IMR-90 (cell line): ENCODE measurements around the gene NCLN. TPM values are rescaled to one million over a fixed set of nuclear protein-coding genes. Genes with fewer than 3 reads are reported as not detected.

Experiments used
- ATAC-seq: fragments of 200-7000 bp; cut with Tn5 transposase; 2 replicates; pipeline ENCODE4 v1.9.1; 2020; ENCODE audit warnings: low read depth, mild to moderate bottlenecking, moderate library complexity
- BruUV-seq: library from RNA; stranded (reverse); fragments of 400-500 nt; replicated peaks from 2 replicates; lab custom pipeline; 2021; lab: Mats Ljungman, UMichigan
- CTCF ChIA-PET: fragments of 300-600 bp; formaldehyde crosslinking; extraction: SDS; loops from one replicate; lab custom pipeline; 2021; ENCODE audit warnings: antibody characterized with exemption; lab: Yijun Ruan, JAX
- POLR2A ChIA-PET: fragments of 300-600 bp; sonication (Branson Sonifier 250); formaldehyde crosslinking; loops from one replicate; lab custom pipeline; 2022; ENCODE audit warnings: antibody characterized with exemption; ENCODE audit not compliant: unreplicated experiment; lab: Charles Lee
- DNase-seq: peaks from one replicate; pipeline ENCODE4 v3.0.0; 2013
- H2AFZ ChIP-seq: replicated peaks from 2 replicates; pipeline ENCODE3; 2013; ENCODE audit warnings: low read length, mild to moderate bottlenecking; ENCODE audit not compliant: poor library complexity
- H2AK5ac ChIP-seq: 2 replicates; pipeline ENCODE4 v1.6.1; 2013; ENCODE audit warnings: low read depth, low read length, inconsistent platforms
- H2AK9ac ChIP-seq: replicated peaks from 2 replicates; pipeline ENCODE3; 2013; ENCODE audit warnings: mild to moderate bottlenecking, low read depth, low read length, moderate library complexity; ENCODE audit not compliant: poor library complexity
- H2BK120ac ChIP-seq: 2 replicates; pipeline ENCODE4 v1.6.1; 2013; ENCODE audit warnings: low read depth, low read length, inconsistent platforms
- H2BK15ac ChIP-seq: 3 replicates; pipeline ENCODE4 v1.6.1; 2013; ENCODE audit warnings: low read depth, low read length, inconsistent platforms
- H2BK20ac ChIP-seq: 2 replicates; pipeline ENCODE4 v1.6.1; 2013; ENCODE audit warnings: low read depth, mild to moderate bottlenecking, inconsistent platforms, low read length, moderate library complexity
- H2BK5ac ChIP-seq: 2 replicates; pipeline ENCODE4 v1.6.1; 2013; ENCODE audit warnings: mild to moderate bottlenecking, low read depth, low read length, inconsistent platforms; ENCODE audit not compliant: poor library complexity, severe bottlenecking
- H3K14ac ChIP-seq: replicated peaks from 2 replicates; pipeline ENCODE4 v1.6.1; 2013; ENCODE audit warnings: low read depth, low read length, inconsistent platforms
- H3K18ac ChIP-seq: 2 replicates; pipeline ENCODE4 v1.6.1; 2013; ENCODE audit warnings: low read depth, low read length, control low read depth
- H3K23ac ChIP-seq: 2 replicates; pipeline ENCODE4 v1.6.1; 2013; ENCODE audit warnings: low read depth, low read length, inconsistent platforms
- H3K27ac ChIP-seq: 2 replicates; pipeline ENCODE4 v1.5.1; 2013; ENCODE audit warnings: mild to moderate bottlenecking, control low read depth, low read length; ENCODE audit not compliant: insufficient read depth
- H3K27me3 ChIP-seq: 2 replicates; pipeline ENCODE4 v1.6.1; 2013; ENCODE audit warnings: low read length; ENCODE audit not compliant: control insufficient read depth, insufficient read depth
- H3K36me3 ChIP-seq: 2 replicates; pipeline ENCODE4 v1.6.1; 2013; ENCODE audit warnings: low read length, mixed read lengths; ENCODE audit not compliant: control insufficient read depth, insufficient read depth
- H3K4ac ChIP-seq: 2 replicates; pipeline ENCODE4 v1.6.1; 2013; ENCODE audit warnings: low read depth, low read length, inconsistent platforms
- H3K4me1 ChIP-seq: 2 replicates; pipeline ENCODE4 v1.6.1; 2013; ENCODE audit warnings: low read length, mixed read lengths; ENCODE audit not compliant: control insufficient read depth, insufficient read depth
- H3K4me2 ChIP-seq: 2 replicates; pipeline ENCODE4 v1.6.1; 2013; ENCODE audit warnings: low read depth, mild to moderate bottlenecking, control low read depth, low read length, moderate library complexity
- H3K4me3 ChIP-seq: 2 replicates; pipeline ENCODE4 v1.5.1; 2013; ENCODE audit warnings: low read depth, mild to moderate bottlenecking, control low read depth, low read length, moderate library complexity; ENCODE audit not compliant: insufficient read depth
- H3K56ac ChIP-seq: 2 replicates; pipeline ENCODE4 v1.6.1; 2013; ENCODE audit warnings: low read length, inconsistent platforms; ENCODE audit not compliant: insufficient read depth; ENCODE audit errors: extremely low read depth
- H3K79me1 ChIP-seq, 2 experiments: 2 replicates each; pipeline ENCODE4 v1.6.1; 2013; ENCODE audit warnings: low read length in 2 of 2, inconsistent platforms in 1 of 2, low read depth in 1 of 2
- H3K9ac ChIP-seq: 2 replicates; pipeline ENCODE4 v1.6.1; 2013; ENCODE audit warnings: low read depth, low read length, control low read depth
- H3K9me1 ChIP-seq: 2 replicates; pipeline ENCODE4 v1.6.1; 2013; ENCODE audit warnings: low read length, inconsistent platforms; ENCODE audit not compliant: insufficient read depth
- H3K9me3 ChIP-seq: 2 replicates; pipeline ENCODE4 v1.6.1; 2013; ENCODE audit warnings: low read length; ENCODE audit not compliant: control insufficient read depth, insufficient read depth
- H4K20me1 ChIP-seq: 2 replicates; pipeline ENCODE4 v1.6.1; 2013; ENCODE audit warnings: low read length, inconsistent platforms; ENCODE audit not compliant: insufficient read depth
- H4K5ac ChIP-seq: 2 replicates; pipeline ENCODE4 v1.6.1; 2013; ENCODE audit warnings: mild to moderate bottlenecking, low read depth, low read length, control low read depth
- H4K8ac ChIP-seq, 2 experiments: 2 replicates each; pipeline ENCODE4 v1.6.1; 2013; ENCODE audit warnings: low read depth in 2 of 2, low read length in 2 of 2, control low read depth in 1 of 2, inconsistent platforms in 1 of 2
- H4K91ac ChIP-seq: 2 replicates; pipeline ENCODE4 v1.6.1; 2013; ENCODE audit warnings: low read depth, low read length, inconsistent platforms; ENCODE audit not compliant: insufficient read depth
- CHD1 ChIP-seq: IDR thresholded peaks from 2 replicates; pipeline ENCODE4 v1.6.1; 2012; ENCODE audit warnings: low read depth, low read length, improper control_type of control experiment
- FOS ChIP-seq: fragments of 150-350 bp; IDR thresholded peaks from 2 replicates; pipeline ENCODE4 v1.6.1; 2016; ENCODE audit warnings: low read depth, low read length
- MAFK ChIP-seq: IDR thresholded peaks from 2 replicates; pipeline ENCODE4 v1.6.1; 2012; ENCODE audit warnings: low read depth, low read length, improper control_type of control experiment
- RAD21 ChIP-seq: IDR thresholded peaks from 2 replicates; pipeline ENCODE4 v1.6.1; 2012; ENCODE audit warnings: low read length, improper control_type of control experiment
- USF2 ChIP-seq: fragments of 150-350 bp; IDR thresholded peaks from 2 replicates; pipeline ENCODE4 v1.6.1; 2017; ENCODE audit warnings: mild to moderate bottlenecking, antibody characterized with exemption, low read length, low read depth
- WGBS, 2 experiments: methylation state at CpG; one replicate each; pipeline versions ENCODE4 v1.1.5 to v1.1.7; 2013; ENCODE audit warnings: missing lambda C conversion rate in 2 of 2; ENCODE audit not compliant: insufficient read length in 1 of 2; ENCODE audit errors: extremely low coverage in 2 of 2; 5-methylcytosine and 5-hydroxymethylcytosine counted together
- dilution Hi-C: fragments of 300-500 bp; cut with HindIII; formaldehyde crosslinking; loops from one replicate; pipeline ENCODE4 v1.14.3; 2018; ENCODE audit warnings: low sequenced_read_pairs; ENCODE audit not compliant: unreplicated experiment
- in situ Hi-C: fragments of 300-500 bp; cut with MboI; formaldehyde crosslinking; loops from 3 replicates; pipeline ENCODE4 v1.14.3; 2019; ENCODE audit warnings: low sequenced_read_pairs, inconsistent platforms, mixed read lengths
- intact Hi-C: fragments of 100-400 bp; cut with micrococcal nuclease; formaldehyde crosslinking; loops from 2 replicates; pipeline ENCODE4 v1.10.0; 2022
- polyA plus RNA-seq, 3 experiments: library from polyadenylated mRNA; depleted of rRNA; stranded (reverse); fragments of >200 nt; gene quantifications; 2 replicates each; pipeline ENCODE4 v1.2.3, GENCODE V29; 2012; ENCODE audit warnings: low replicate concordance in 1 of 3
- total RNA-seq: library from RNA; depleted of rRNA; stranded (reverse); fragments of >200 nt; gene quantifications from 2 replicates; pipeline ENCODE4 v1.2.3, GENCODE V29; 2012

NCLN gene
- total and polyA plus RNA-seq, 2 of the 4 experiments (the other 2 are of a cell fraction): 32.8 to 90.8 TPM

- H4K8ac ChIP-seq: no peak overlapping the region
- no peak overlapping the region for H4K5ac ChIP-seq
- no peaks in the 10 kb centered on the region for H3K9me3 ChIP-seq
- TF ChIP-seq FOS: no peak
- no peak for TF ChIP-seq USF2
- TF ChIP-seq CHD1: no peak
- TF ChIP-seq RAD21: no peak
- TF ChIP-seq MAFK: no peak
- no peak overlapping the region for H3K14ac ChIP-seq
- DNase-seq: no peak
- H3K9ac ChIP-seq: no peak overlapping the region
- H3K36me3 ChIP-seq: no peaks in the 10 kb centered on the region
- no peak overlapping the region for H2AK9ac ChIP-seq
- H3K4me3 ChIP-seq: no peak overlapping the region
- no peaks in the 10 kb centered on the region; the same call in 1 of the 2 replicates for H4K20me1 ChIP-seq
- no peaks in the 10 kb centered on the region for H3K79me1 ChIP-seq
- no peak overlapping the region for H3K27ac ChIP-seq
- no peak overlapping the region for H2AFZ ChIP-seq
- H2BK120ac ChIP-seq: no peak overlapping the region
- H2BK15ac ChIP-seq: no peak overlapping the region
- dilution Hi-C loops: no loop called here
- in situ Hi-C loops: no loop called here
- H3K4me2 ChIP-seq: no peak overlapping the region
- no peak overlapping the region for H2BK5ac ChIP-seq
- no peaks in the 10 kb centered on the region for H3K9me1 ChIP-seq
- WGBS, 2 experiments: 82 to 100% methylated on average over 1 to 5 of the region's 5 CpGs
- H4K91ac ChIP-seq: no peak overlapping the region
- H3K23ac ChIP-seq: no peak overlapping the region
- no peak for ATAC-seq
- BruUV-seq: no TSS peak
- H3K56ac ChIP-seq: no peak overlapping the region
- peaks cover 29% of the 10 kb centered on the region for H3K27me3 ChIP-seq
- POLR2A ChIA-PET: no interaction called here
- no peak overlapping the region for H3K4ac ChIP-seq
- intact Hi-C loops: no loop called here
- CTCF ChIA-PET: no interaction called here
- H2AK5ac ChIP-seq: no peak overlapping the region
- peaks cover 2% of the 10 kb centered on the region; the same call in 1 of the 2 replicates for H3K4me1 ChIP-seq
- H3K18ac ChIP-seq: no peak overlapping the region
- no peak overlapping the region for H2BK20ac ChIP-seq
Observed at GRCh38 chr19:3222709-3223108, 37.0 kb downstream of the NCLN start.
